GM18517 (cell line): ENCODE results near the gene MPP4.

Source experiments
- ATAC-seq: cut with Tn5 transposase; IDR thresholded peaks from one replicate; pipeline ENCODE4 v1.9.1; 2021; ENCODE audit warnings: mild to moderate bottlenecking, moderate library complexity; ENCODE audit not compliant: unreplicated experiment

MPP4 gene, protein sequence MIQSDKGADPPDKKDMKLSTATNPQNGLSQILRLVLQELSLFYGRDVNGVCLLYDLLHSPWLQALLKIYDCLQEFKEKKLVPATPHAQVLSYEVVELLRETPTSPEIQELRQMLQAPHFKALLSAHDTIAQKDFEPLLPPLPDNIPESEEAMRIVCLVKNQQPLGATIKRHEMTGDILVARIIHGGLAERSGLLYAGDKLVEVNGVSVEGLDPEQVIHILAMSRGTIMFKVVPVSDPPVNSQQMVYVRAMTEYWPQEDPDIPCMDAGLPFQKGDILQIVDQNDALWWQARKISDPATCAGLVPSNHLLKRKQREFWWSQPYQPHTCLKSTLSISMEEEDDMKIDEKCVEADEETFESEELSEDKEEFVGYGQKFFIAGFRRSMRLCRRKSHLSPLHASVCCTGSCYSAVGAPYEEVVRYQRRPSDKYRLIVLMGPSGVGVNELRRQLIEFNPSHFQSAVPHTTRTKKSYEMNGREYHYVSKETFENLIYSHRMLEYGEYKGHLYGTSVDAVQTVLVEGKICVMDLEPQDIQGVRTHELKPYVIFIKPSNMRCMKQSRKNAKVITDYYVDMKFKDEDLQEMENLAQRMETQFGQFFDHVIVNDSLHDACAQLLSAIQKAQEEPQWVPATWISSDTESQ

GRCh38 chr2:201698588-201699226 is at the start of gene MPP4:
TSS of gene MPP4 (minus strand) at chr2:201698644. CDS start at chr2:201693954, 4,690 bp downstream.
- no peak for ATAC-seq

- ATAC-seq, result no peak
Observed at GRCh38 chr2:201746551-201746950, 48.1 kb upstream of the MPP4 start.

DNA sequence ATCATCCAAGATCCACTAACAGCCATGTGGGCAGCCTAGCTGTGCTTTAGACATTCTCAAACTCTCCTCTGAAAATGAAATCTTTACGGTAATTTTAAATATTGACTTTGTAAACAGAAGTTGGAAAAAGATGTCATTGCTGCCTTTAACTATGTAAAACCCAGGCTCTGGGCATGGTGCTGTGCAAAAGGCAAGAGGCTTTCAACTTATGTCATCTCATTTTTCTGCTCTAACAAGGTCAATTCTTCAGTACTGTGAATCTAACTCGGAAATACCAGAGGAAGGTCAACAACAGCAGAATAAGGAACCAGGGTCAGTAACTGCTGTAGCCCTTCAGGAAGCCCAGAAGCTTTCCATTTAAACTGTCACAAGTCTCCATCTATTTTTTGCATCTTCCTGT is 37.0 kb upstream of the MPP4 start:
- ATAC-seq, result no peak

DNA sequence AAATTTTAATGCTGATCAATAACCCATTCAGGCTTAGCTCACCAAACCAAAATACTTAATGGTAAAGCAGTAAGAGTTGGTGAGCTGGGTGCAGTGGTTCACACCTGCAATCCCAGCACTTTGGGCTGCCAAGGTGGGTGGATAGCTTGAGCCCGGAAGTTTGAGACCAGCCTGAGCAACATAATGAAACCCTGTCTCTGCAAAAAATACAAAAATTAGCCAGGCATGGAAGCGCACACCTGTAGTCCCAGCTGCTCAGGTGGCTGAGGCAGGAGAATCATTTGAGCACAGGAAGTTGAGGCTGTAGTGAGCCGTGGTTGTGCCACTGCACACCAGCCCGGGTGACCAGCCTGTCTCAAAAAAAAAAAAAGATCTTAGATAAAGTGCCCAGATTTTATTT is 35.7 kb upstream of the MPP4 start:
- ATAC-seq, result no peak

GRCh38 chr2:201733544-201733943 is 35.1 kb upstream of the MPP4 start:
- ATAC-seq, result no peak

DNA sequence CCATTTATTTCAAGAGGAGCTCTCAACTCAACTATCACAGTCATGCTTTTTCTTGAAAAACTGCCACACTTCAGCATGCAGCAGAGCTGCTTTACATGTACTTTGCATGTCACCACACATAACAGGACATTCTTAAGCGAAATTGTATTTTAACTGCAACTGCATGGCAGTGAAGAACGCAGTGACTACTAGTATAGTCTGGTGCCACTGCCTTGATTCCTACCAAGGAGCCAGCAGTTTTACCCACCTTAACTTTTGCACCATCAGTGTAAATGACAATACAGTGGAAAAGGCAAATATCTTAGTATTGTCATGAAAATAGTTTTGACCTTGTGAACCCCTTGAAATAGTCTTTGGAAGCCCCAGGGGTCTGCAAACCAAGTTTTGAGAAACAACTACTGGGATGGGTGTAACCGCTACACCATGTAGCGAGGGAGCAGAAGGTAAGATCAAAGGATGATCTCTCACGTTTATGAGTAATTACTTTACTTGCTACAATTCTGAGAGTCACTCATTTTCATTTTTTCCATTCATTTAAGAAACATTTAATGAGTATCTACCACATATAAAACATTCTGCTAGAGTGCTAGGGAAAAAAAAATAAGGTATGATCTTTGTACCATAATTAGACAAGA is 32.3 kb upstream of the MPP4 start:
- ATAC-seq, result no peak

DNA sequence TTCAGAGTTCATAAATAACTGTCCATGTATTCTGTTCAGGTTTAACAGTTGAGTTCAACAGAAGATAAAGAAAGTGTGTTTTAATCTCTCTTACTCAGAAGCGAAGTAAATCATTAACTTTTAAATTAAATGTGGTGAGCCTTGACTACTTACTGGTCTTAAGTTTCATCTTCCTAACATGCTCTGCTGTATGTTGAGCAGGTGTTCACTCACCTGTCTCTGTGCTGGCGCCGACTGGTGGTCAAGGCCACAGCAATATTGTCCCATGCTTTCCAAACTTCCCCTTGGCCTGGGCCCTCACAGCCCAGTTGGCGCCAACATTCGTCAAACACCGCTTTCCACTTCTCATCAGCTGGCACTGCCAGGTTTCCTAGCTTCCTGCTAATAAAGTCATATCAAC is 17.0 kb upstream of the MPP4 start:
- ATAC-seq, result no peak

GRCh38 chr2:201712726-201713125 is 14.3 kb upstream of the MPP4 start:
- no peak for ATAC-seq

GRCh38 chr2:201709747-201710146 is 11.3 kb upstream of the MPP4 start:
- no peak for ATAC-seq

DNA sequence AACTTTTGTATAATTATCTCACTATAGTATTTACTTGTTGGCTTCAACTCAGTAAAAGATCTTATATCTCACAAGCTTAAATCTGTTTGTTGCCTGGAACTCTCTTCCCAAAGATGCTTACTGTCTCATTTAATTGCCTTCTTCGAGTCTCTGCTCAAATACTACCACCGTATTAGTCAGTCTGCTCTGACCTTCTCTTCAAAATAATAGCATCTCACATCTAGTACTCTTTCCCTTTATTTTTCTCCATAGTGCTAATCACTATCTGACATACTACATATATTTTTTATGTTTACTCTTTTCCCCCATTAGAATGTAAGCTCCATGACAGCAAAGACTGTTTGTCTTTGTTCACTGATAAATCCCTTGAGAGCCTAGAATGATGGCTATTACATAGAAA is 10.6 kb upstream of the MPP4 start:
- ATAC-seq, result no peak

- ATAC-seq, result no peak
Observed at GRCh38 chr2:201707753-201708152, 9.3 kb upstream of the MPP4 start.

DNA sequence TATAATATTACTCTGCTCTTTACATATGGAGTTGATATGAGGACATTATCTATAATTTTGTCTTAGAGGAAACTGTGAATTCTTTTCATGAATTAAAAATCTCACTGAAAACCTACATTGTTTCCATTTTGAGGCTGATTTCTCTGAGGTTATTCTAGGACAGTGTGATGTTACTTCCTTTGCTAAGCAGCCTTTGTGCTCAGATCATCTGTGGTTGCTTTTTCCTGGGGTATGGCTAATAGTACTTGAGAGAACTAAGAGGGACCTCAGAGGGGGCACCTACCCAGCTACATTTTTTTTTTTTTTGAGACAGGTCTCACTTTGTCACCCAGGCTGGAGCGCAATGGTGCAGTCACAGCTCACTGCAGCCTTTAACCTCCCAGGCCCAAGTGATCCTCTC is 8.7 kb upstream of the MPP4 start:
- no peak for ATAC-seq

GRCh38 chr2:201704536-201704935 is 6.1 kb upstream of the MPP4 start:
- no peak for ATAC-seq

- no peak for ATAC-seq
Observed at GRCh38 chr2:201701646-201702045, 3.2 kb upstream of the MPP4 start.

- ATAC-seq, result no peak
Observed at GRCh38 chr2:201699416-201699815, 972 bp upstream of the MPP4 start.

DNA sequence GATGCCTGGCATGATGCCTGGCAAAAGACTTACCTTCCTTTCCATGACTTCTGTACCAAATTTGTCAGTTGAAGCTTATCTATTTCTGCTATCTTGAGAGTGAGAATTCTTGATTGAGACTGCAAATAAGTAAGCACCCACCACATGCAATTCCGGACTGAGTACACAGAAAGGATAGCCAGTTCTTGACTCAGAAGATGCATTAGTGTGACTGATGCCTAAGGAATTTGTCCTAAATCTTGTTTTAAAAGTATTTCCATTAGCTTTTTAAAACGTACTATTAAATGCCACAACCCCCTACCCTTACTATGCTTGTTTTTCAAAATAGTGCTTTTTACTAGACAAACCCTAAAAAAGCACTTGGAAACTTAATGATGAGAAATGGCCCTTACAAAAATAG is 545 bp downstream of the MPP4 start:
- ATAC-seq, result no peak

DNA sequence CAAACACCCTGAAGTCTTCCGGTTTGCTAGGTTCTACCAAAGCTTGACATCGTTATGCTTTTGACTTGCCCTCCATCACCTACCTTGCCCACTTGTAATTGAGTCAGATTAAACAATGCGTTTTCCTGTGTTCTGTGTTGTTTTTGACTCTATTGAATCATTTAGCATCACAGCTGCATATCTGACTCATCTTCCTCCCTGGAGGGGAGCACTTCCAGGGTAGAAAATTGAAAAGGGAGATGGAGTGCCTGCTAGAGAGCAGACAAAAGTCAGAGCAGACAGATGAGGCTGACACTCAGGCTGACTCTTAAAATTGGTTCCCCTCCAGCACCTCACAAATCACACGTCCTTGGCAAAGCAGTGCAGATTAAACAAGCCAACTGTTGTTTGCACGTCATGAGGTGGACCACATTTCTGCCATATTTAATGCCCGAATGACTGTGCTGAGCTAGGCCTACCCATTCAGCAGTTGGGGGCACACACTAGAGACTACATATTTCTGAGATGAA is 2.2 kb downstream of the MPP4 start:
- ATAC-seq, result no peak

DNA sequence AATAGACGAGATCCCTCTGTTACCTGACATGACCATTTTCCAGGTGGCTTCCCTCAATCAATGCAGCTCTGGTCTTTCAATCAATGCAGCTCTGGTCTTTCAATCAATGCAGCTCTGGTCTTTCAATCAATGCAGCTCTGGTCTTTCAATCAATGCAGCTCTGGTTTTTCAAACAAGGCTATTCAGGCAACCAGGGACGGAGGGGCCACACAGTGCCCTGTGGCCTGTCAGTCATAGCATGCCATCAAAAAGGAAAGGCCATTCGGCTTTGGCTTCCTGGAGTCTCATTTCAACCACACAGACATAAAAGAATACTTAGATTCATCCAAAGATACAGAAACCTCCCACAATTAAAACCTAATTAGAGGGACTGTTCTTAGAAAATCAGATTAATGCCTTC is 13.3 kb downstream of the MPP4 start:
- no peak for ATAC-seq

GRCh38 chr2:201680743-201681142 is 17.7 kb downstream of the MPP4 start:
- ATAC-seq, result no peak

DNA sequence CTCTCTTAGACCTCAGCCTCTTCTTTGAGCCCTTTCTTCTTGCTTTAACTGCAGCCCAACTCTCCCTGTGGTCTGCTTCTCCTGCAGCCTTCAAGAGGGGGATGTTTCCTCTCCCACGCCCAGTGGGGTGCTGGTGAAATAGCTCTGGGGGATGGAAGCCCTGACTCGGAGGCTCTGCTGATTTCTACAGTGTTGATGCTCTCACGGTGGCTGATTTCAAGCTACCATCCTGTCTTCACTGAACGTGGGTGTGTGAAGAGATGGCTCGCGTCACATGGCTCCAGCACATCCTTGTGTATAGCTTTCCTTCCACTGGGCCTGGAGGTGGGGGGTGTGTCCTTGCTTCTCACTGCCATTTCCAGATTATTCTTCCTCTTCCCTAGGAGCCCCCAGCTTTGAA is 20.0 kb downstream of the MPP4 start:
- no peak for ATAC-seq

- no peak for ATAC-seq
Observed at GRCh38 chr2:201675454-201675853, 23.0 kb downstream of the MPP4 start.
